ENCODE measurements around the gene CELSR1.

DNA sequence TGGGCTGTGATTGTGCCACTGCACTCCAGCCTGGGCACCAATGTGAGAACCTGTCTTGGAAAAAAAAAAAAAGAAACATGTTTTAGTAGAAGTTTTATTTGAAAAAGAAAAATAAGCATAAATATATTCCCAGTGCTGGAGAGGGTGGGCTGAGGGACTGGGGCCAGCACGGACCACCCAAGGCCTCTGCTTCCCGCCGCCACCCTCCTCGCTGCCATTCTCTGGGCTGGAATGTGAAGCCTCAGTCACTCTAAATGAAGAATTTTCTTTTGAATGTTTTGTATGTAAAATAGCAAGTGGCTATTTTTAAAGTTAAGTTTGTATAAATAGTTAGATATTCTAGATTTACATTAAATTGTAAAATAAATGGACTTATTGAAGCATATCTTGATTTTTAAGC is 207.0 kb downstream of the CELSR1 start:
- TF ChIP-seq CTCF (IDR thresholded peaks at IDR 0.05; ENCODE audit: low read depth, low read length, poor library complexity, severe bottlenecking) (no peak), EZH2phosphoT487 (IDR thresholded peaks at IDR 0.05; ENCODE audit: borderline replicate concordance, low read length) (no peak)

All from DOHH2 (cell line).